Esophagus muscularis mucosa (tissue), 3 donors: ENCODE data around the gene EGLN3.

ENCODE experiments used
- CTCF ChIP-seq, 3 experiments: fragments of 200-600 bp in 2 of 3; fragments of 450-650 bp in 1 of 3; sonication (generic) in 2 of 3; IDR thresholded peaks; one replicate each; pipeline ENCODE4 v1.5.1; 2017 to 2019; ENCODE audit warnings: antibody characterized with exemption in 3 of 3, mild to moderate bottlenecking in 2 of 3, moderate library complexity in 1 of 3
- POLR2A ChIP-seq: fragments of 450-650 bp; IDR thresholded peaks from one replicate; pipeline ENCODE4 v1.6.1; 2017; ENCODE audit warnings: antibody characterized with exemption, moderate library complexity, mild to moderate bottlenecking, low read depth

- TF ChIP-seq POLR2A, result no peak
- no peak for TF ChIP-seq CTCF (IDR thresholded peaks at IDR 0.05)
Measured at GRCh38 chr14:33908540-33909223, 42.2 kb downstream of the EGLN3 start.
